GM19193 (cell line): ENCODE measurements around the gene IDNK.

Experiments
- POLR2A ChIP-seq: IDR thresholded peaks from 4 replicates; pipeline ENCODE4 v1.6.1; 2011; ENCODE audit not compliant: insufficient read depth, insufficient read length; ENCODE audit errors: extremely low read depth

IDNK gene

DNA sequence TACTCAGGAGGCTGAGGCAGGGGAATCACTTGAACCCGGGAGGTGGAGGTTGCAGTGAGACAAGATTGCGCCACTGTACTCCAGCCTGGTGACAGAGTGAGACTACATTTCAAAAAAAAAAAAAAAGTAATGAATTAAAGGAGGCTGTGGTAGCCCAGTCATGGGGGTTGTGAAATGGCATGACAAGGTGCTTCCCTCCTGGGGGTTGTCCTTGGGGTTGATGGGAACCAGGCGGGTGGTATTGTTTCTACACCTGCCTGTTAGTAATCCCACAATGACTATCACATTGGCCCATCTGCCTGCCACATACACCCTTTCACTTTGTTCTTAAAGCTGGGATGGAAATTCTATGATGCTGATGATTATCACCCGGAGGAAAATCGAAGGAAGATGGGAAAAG, 5.6 kb downstream of the IDNK start:
- no peak for TF ChIP-seq POLR2A

DNA sequence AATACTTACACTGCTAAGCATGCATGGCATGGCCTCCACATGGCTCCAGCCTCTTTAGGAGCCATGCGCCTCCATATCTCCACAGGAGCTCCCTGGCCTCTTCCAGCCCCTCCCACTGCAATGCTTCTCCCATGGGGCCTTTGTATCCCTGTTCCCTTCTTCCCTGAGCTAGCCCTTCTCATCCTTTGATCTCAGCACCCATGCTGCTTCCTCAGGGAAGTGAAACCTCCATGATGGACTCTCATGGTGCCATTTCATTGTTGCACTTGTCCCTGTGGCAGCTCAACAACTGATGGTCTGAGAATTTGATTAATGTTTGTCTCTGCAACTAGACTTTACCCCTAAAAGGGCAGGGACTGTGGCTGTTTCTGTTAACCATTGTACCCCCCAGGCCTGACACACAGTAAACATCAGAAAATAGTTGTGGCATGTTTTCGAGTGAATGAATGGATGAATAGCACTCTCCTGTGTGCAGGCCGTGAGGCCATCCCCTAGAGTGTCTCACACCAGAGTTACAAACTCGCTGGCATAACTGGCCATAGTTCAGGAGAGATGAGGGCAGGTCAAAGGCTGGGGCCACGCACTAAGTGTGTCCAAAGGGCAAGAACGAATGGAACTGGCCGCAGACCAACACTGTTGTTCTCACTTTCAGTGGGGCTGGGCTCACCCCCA, 6.6 kb downstream of the IDNK start:
- no peak for TF ChIP-seq POLR2A

DNA sequence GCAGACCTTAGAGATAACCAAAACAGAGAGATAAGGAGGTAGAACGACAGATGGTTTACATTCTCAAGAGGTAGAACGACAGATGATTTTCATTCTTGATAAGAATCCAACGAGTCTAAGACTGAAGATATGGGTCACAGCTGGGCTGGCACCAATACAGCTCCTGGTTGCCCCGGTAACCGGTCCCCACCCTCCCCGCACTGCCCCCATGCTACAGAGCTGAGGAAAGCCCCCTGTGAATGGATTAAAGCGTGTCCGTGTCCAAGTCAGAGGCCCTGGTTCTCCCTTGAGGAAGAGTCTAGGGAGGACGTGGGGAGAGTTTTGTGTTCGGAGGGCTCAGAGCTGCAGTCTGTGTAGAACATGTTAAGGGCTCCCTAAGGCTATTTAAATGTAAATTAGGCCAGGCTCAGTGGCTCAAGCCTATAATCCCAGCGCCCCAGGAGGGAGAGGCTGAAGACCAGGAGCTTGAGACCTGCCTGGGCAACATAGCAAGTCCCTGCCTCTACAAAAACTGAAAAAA, 8.1 kb downstream of the IDNK start:
- no peak for TF ChIP-seq POLR2A

DNA sequence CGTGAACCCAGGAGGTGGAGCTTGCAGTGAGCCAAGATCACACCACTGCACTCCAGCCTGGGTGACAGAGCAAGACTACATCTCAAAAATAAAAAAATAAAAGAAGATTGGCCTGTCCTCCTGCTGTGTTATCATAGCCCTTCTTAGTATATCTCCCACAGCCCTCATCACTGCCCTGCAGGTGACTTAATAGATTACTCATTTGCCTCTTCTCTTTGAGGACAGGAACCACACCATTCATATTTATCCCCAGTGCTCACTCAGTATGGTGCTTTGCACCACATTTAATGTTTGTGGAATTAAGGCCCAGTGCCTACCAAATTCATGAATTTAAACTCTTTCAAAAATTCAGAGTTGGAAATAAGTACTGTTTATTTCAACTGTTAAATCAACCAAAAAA, 10.3 kb downstream of the IDNK start:
- no peak for TF ChIP-seq POLR2A

DNA sequence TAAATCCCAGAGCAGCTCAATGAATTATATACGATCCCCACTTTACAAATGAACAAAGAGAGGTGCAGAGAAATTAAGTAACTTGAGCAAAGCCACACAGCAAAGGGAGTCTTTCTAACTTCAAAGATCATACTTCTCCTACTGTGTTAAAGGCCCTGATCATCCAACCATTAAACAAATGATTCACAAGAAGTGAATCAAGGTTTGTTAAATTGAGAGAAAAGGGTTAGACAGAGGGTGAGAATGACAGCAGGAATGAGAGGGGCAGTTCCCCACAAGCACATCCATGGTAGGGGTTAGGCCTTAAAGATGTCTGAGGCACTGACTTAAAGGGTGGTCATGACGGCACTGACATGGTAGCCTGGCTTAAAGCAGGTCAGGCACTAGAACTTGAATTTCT, 10.7 kb downstream of the IDNK start:
- TF ChIP-seq POLR2A = no peak

DNA sequence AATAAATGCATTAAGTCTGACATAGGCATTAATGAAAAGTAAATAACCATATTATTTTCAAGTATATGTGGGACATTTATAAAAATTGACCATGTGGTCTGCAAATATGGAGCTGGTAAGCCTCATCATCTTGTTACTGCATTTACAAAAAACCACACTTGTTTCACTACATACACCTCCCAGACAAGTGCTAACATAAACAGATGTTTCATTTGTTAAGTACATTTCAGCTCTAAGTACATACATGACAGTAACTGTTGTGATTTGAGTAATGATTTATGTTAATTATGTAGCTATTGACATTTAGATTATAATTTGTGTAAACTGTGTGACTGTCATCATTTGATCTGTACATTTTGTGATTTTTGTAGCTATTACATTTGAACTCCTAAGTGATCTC, 13.9 kb downstream of the IDNK start:
- TF ChIP-seq POLR2A = no peak

DNA sequence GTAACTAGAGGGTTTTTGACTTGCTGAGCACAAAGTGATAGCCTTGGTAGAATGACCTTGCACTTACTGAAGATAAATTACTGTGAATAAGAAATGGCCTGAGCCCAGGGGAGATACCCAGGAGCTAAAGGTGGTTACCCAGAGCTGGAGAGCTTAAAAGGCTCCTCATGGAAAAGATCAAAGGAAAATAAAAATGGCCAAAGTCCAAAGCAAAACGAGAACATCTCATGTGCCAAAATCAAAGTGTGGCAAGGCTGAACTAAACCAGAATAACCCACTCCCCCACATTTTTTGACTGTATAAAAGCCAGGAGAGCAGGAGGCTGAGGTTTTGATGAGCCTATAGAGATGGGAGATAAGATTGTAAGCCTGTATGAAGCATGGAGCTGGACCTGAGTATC, 14.4 kb downstream of the IDNK start:
- no peak for TF ChIP-seq POLR2A

DNA sequence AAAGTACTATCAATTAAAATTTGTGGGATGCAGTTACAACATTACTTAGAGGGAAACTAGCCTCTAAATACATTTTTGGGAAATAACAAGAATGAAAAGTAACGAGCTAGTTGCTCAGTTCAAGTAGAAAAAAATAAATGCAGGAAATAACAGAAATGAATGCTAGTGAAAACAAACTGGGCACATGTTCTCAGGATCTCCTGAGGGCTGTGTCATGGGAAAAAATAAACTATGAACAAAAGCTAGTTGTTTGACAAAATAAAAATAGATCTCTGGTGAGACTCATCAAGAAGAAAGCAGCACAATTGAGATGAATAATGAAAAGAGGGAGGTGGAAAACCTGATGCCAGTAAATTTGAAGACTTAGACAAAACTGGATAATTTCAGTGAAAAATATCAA, 16.3 kb downstream of the IDNK start:
- no peak for TF ChIP-seq POLR2A

DNA sequence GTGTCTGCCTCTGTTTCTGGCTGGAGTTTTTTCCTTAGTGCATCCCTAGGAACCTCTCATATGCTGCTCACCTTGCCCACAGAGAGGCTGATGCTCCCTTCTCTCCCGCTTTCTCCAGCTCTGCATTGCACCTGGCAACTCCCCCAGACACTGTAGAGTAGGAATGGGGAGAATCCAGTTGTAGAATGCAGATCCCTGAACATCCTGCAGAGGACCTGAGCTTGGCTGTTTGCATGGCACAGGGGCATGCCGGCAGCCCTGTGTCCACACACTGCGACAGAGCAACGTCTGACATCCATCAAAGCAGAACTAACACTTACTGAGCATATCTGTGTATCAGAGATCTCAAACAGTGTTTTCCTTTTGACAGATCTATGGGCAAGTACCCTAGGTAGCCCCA, 19.9 kb downstream of the IDNK start:
- TF ChIP-seq POLR2A = no peak

DNA sequence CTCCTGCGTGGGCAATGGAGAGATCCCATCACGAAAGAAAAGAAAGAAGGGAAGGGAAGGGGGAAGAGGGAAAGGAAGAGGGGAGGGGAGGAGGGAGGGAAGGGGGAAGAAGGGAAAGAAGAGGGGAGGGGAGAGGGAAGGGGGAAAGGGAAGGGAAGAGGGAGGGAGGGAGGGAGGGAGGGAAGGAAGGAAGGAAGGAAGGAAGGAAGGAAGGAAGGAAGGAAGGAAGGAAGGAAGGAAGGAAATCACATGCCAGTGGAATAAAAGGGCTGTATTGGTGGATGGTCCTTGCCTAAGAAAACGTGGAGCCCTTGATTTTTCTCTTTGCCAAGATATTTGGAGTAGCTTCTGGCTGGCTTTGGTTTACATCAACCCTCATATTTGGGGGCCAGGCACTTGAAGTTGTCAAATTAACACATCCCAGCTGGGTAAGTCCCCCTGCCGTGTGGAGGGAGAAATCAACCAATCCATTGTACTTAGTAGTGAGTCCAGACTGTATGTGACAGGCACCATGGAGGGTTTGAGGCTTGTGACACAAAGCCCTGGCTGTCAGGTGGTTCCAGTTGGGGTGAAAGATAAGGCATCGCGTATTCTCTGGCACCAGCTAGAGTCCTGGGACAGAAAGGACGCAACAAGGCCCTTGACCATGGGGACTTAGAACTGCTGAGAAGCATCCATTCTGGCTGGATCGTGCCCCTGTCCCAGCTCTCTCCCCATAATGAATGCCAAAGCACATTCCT, 23.7 kb downstream of the IDNK start:
- TF ChIP-seq POLR2A = no peak

DNA sequence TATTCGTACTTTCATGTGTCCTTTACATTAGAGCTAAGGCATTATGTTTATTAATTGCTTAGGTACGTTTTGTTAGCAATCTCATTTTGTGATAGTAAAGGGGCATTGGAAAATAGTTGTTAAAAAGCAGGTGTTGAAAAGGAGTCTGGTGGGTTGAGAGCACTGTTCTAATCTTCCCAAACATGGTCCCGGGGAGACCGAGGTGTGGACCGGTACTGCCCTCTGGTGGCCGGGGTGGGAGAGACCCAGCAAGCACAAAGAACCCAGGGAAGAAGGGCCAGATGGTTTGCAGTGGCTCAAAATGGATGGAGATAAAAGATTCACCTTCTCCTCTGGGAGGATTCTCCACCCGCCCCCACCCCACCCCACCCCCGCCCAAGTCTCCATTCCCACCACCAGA, 26.1 kb downstream of the IDNK start:
- TF ChIP-seq POLR2A = no peak

DNA sequence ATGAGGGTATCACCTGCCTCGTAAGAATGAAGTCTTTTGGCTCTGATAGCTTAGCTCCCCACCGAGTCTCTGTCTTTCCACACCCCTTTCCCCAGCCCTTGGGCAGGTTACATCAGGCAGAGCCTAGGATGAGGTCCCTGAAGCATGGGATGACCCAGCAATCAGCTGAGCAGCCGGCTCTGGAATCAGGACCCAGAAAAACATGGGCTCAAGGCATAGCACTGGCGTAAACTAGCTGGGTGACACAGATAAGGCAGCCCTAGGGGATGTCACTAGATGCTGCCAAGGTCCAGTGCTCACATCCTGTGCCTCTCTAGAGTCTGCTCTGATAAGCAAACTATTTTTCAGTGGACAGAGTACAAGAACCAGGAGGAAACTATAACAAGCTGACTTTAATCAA, 26.6 kb downstream of the IDNK start:
- no peak for TF ChIP-seq POLR2A

DNA sequence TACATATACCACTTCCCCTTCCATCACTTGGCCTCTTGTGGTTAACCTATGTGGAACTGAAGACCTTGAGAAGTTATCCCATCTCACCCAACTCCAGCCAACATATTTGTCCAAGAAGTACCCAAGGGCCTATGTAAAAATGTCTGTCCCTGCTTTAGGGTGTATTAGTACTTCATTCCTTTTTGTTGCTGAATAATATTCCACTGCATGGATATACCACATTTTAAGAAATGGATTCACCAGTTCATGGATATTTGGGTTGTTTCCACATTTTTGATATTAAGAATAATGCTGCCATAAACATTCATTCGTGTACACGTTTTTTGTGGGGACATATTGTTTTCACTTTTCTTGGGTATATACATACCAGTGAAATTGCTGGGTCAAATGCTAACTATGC, 28.6 kb downstream of the IDNK start:
- TF ChIP-seq POLR2A = no peak

DNA sequence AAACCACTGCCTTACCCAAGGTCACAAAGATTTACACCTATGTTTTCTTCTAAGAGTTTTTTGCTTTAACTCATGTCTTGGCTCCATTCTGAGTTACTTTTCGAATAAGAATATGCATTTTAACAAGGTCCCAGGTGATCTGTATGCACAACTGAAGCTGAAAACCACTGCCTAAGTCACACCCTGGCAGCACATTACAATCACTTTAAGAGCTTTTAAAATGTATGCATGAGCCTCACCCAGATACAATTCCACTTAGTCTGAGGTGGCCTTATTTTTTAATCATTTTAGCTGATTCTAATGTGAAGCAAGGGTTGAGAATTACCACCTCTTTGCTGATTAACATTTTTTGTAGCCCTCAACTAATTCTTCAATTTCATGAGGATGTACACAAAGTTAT, 29.5 kb downstream of the IDNK start:
- no peak for TF ChIP-seq POLR2A

DNA sequence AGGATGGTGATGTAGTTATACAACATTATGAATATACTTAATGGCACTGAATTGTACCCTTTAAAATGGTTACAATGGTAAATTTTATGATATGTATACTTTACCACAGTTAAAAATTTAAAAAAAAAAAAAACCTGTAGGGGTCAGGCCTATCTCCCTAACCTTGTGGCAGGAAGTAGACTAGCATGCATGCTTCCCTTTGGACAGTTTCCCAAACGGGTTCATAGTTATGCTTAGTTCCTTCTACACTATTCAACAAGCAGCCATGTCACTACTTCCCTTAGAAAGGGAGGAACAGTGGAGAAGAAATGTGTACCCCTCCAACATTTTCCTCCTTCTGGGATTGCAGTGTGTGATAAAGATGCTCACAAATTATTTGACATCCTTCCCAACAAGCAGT, 32.5 kb downstream of the IDNK start:
- no peak for TF ChIP-seq POLR2A

DNA sequence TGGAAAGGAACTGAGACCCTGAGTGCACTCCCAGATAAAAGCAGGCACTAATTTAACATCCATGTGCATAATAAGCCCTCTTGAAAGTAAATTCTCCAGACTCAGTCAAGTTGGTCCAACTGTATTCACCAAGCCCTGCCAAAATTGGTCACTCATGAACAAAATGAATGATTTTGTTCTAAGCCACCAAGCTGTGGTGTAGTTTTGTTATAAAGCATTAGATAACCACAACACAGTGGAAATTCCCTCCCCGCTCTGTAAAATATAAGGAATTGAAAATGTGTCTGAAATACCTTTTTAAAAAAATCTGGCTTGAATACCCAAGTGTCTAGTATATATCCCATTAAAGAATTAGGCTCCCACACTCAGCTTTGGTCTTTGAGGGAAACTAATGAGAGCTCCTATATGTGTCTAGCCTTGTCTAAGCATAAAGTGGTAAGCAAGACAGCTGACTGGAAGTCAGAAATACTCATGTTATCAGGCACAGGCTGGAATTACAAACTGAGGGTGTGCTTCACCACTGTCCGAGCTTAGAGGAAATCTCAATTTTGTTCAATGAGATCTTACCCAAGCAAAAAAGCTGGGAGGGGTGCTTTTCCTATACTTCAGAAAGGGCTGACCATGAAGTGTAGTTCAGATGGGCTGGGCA, 33.2 kb downstream of the IDNK start:
- no peak for TF ChIP-seq POLR2A
